Transverse colon (tissue), 4 donors: Measurements from ENCODE around the gene IL4. TPM values are rescaled to one million over a fixed set of nuclear protein-coding genes. Genes with fewer than 3 reads are reported as not detected.

Source experiments
- DNase-seq: peaks from one replicate; pipeline ENCODE4 v3.0.0-alpha.2; 2019
- H3K27ac ChIP-seq, 4 donors: fragments of 200-600 bp; sonication (generic); 2 replicates each; pipeline ENCODE4 v1.5.1; 2016 to 2018; ENCODE audit warnings: inconsistent platforms in 4 of 4
- H3K27me3 ChIP-seq: fragments of 200-600 bp; sonication (generic); 2 replicates; pipeline ENCODE4 v1.5.1; 2017; ENCODE audit warnings: inconsistent platforms
- H3K36me3 ChIP-seq, 4 donors: fragments of 200-600 bp; sonication (generic); 2 replicates each; pipeline ENCODE4 v1.5.1; 2017 to 2019; ENCODE audit warnings: inconsistent platforms in 4 of 4
- H3K4me1 ChIP-seq, 4 donors: fragments of 200-600 bp; sonication (generic); 2 replicates each; pipeline ENCODE4 v1.5.1; 2017 to 2020; ENCODE audit warnings: inconsistent platforms in 4 of 4
- H3K4me3 ChIP-seq, 4 donors: fragments of 200-600 bp; sonication (generic); 1 replicate in 1 of 4; 2 replicates in 3 of 4; pipeline versions ENCODE4 v1.5.1 to v1.6.1; 2017 to 2019; ENCODE audit warnings: inconsistent platforms in 4 of 4
- H3K9me3 ChIP-seq, 2 donors: fragments of 200-600 bp; sonication (generic); 2 replicates each; pipeline ENCODE4 v1.5.1; 2017 to 2019; ENCODE audit warnings: inconsistent platforms in 2 of 2
- CTCF ChIP-seq, 5 experiments: fragments of 200-600 bp in 3 of 5; fragments of 450-650 bp in 2 of 5; sonication (generic) in 3 of 5; IDR thresholded peaks; 1 replicate in 2 of 5; 2 replicates in 3 of 5; pipeline ENCODE4 v1.5.1; 2016 to 2017; ENCODE audit warnings: antibody characterized with exemption in 5 of 5, inconsistent platforms in 3 of 5, mild to moderate bottlenecking in 2 of 5, moderate library complexity in 1 of 5
- EP300 ChIP-seq: sonication (generic); formaldehyde crosslinking; IDR thresholded peaks from one replicate; pipeline ENCODE4 v1.6.1; 2017; ENCODE audit warnings: antibody characterized with exemption, low read depth
- POLR2A ChIP-seq: fragments of 450-650 bp; IDR thresholded peaks from one replicate; pipeline ENCODE4 v1.6.1; 2016; ENCODE audit warnings: antibody characterized with exemption, mild to moderate bottlenecking, moderate library complexity
- POLR2AphosphoS5 ChIP-seq, 3 donors: sonication (generic); formaldehyde crosslinking; IDR thresholded peaks; one replicate each; pipeline ENCODE4 v1.6.1; 2016; ENCODE audit warnings: antibody characterized with exemption in 3 of 3
- WGBS, 2 donors: methylation state at CpG; one replicate each; pipeline ENCODE4 v1.1.5; 2018; ENCODE audit warnings: low coverage in 1 of 2; 5-methylcytosine and 5-hydroxymethylcytosine counted together
- in situ Hi-C, 4 donors: fragments of 200-750 bp; cut with MboI; loops; one replicate each; pipeline versions ENCODE4 v1.15.0 to v1.15.1; 2017; ENCODE audit warnings: low sequenced_read_pairs in 3 of 4, low pct_ligation_motif_present in 1 of 4, low pct_unique_long_range_greater_than_20kb in 1 of 4
- intact Hi-C: fragments of 100-400 bp; cut with DNase I; formaldehyde crosslinking; loops from one replicate; pipeline ENCODE4 v1.15.1; 2023; ENCODE audit warnings: low total_unique reads
- total RNA-seq, 4 donors: library from RNA; depleted of rRNA; stranded (reverse); fragments of >200 nt; gene quantifications; one replicate each; pipeline ENCODE4 v1.1.0, GENCODE V29; 2016

IL4 gene
- total RNA-seq, 4 donors from 2014 or later: not detected

DNA sequence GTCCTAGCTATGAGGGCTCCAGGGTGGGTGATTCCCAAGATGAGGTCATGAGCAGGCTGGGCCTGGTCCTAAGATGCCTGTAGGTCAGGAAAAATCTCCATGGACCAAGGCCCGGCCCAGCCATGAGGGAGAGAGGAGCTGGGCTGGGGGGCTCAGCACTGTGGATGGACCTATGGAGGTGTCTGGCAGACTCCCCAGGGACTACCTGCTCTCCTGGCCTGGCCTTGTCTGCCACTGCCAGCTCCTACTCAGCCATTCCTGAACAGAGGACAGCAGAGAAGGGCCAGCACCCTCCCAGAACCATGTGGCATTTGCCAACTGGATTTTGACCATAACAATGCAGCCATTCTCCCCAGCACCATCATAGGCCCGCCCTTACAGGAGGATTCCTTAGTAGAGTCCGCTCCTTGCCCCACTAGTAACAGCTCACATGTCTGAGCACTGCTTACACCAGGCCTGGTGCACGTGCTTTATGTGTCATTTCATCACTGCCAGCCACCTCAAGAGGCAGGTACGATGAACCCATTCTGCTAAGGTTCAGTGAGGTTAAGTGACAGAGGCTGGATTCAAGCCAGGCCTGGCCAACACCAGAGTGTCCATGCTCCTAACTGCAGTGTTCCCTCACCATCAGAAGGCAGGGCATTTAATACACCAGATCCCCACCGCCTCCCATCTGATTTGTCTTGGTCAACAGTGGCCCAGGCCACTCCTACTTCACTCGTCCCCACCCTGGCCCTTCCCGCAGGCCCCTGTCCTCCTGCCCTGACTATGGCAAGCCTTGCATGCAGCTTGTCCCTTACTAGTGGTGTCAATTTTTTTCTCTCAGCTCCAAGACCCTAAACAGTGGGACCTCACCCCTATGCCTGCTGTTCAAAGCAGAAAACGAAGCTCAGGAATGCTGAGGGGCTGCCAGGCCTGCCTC lies 15.1 kb upstream of the IL4 start:
- Histone ChIP-seq H3K4me1 (peaks cover 0 to 14% (median 6%) of the 10 kb centered on the region in 4 donors), H3K4me3 (no peak overlapping the region), H3K36me3 (no peaks in the 10 kb centered on the region), H3K27ac (no peak overlapping the region), H3K27me3 (peaks cover 40% of the 10 kb centered on the region), H3K9me3 (no peaks in the 10 kb centered on the region)
- no peak for TF ChIP-seq POLR2A
- no peak for TF ChIP-seq EP300
- no peak for TF ChIP-seq CTCF (IDR thresholded peaks at IDR 0.05)
- TF ChIP-seq POLR2AphosphoS5 (IDR thresholded peaks at IDR 0.05): no peak
- in situ Hi-C loops (no loop called here), intact Hi-C loops (no loop called here)
- 87% methylated on average over 9 of the region's 9 CpGs; no CpG with 5 or more reads in 1 of the 2 donors for WGBS, 2 donors
- DNase-seq: no peak

DNA sequence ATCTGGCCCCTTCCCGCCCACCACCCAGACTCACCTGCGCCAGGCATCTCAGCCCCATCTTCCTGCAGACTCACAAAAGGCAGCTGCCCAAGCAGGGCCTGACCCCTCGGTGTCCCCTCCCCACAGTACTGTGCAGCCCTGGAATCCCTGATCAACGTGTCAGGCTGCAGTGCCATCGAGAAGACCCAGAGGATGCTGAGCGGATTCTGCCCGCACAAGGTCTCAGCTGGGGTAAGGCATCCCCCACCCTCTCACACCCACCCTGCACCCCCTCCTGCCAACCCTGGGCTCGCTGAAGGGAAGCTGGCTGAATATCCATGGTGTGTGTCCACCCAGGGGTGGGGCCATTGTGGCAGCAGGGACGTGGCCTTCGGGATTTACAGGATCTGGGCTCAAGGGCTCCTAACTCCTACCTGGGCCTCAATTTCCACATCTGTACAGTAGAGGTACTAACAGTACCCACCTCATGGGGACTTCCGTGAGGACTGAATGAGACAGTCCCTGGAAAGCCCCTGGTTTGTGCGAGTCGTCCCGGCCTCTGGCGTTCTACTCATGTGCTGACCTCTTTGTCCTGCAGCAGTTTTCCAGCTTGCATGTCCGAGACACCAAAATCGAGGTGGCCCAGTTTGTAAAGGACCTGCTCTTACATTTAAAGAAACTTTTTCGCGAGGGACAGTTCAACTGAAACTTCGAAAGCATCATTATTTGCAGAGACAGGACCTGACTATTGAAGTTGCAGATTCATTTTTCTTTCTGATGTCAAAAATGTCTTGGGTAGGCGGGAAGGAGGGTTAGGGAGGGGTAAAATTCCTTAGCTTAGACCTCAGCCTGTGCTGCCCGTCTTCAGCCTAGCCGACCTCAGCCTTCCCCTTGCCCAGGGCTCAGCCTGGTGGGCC lies 13.9 kb upstream of the IL4 start:
- Histone ChIP-seq H3K27me3 (peaks cover 28% of the 10 kb centered on the region), H3K27ac (no peak overlapping the region), H3K4me3 (no peak overlapping the region), H3K36me3 (no peaks in the 10 kb centered on the region), H3K9me3 (no peaks in the 10 kb centered on the region), H3K4me1 (peaks cover 0 to 18% (median 9%) of the 10 kb centered on the region in 4 donors)
- intact Hi-C loops (no loop called here), in situ Hi-C loops (no loop called here)
- 92 to 100% methylated on average over 1 to 23 of the region's 23 CpGs for WGBS, 2 donors
- TF ChIP-seq POLR2AphosphoS5 (IDR thresholded peaks at IDR 0.05): no peak
- TF ChIP-seq CTCF (IDR thresholded peaks at IDR 0.05): no peak
- TF ChIP-seq EP300: no peak
- TF ChIP-seq POLR2A: no peak
- no peak for DNase-seq

DNA sequence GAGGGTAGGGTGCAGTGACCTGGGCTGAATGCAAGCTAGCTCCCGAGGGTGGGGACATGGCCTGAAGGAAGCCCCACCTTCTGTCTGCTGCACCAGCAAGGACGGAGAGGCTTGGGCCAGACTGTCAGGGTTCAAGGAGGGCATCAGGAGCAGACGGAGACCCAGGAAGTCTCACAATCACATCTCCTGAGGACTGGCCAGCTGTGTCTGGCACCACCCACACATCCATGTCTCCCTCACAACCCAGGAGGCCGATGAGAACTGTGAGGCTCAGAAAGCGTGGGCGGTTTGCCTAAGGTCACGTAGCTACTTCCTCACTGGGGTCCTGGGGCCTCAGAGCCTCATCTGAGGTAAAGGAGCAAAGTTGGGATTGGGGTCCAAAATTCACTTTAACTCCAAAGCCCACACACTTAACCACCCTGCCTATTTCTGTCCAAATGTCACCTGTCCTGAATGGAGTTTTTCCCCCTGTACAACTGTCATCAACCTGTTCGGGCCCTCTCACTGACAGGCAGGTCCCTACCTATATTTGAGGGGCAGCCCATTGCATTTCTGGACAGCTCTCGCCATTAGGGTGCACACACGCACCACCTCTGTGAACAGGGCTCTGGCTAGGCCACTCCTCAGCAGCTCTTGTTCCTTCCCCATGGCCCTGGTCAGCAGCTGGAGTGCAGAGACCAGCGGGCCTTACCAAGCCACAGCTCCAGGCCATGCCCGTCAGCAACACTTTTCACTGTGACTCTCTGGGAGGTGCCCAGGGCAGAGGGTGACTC lies 12.4 kb upstream of the IL4 start:
- TF ChIP-seq EP300 (no peak), POLR2AphosphoS5 (IDR thresholded peaks at IDR 0.05) (no peak), CTCF (IDR thresholded peaks at IDR 0.05) (no peak), POLR2A (no peak)
- intact Hi-C loops (no loop called here), in situ Hi-C loops (no loop called here)
- Histone ChIP-seq H3K27me3 (peaks cover 12% of the 10 kb centered on the region), H3K9me3 (no peaks in the 10 kb centered on the region), H3K27ac (no peak overlapping the region), H3K4me1 (peaks cover 0 to 8% (median 4%) of the 10 kb centered on the region in 4 donors), H3K36me3 (no peaks in the 10 kb centered on the region), H3K4me3 (no peak overlapping the region)
- WGBS, 2 donors: 75 to 88% methylated on average over 2 to 12 of the region's 12 CpGs
- no peak for DNase-seq
